GM23248 (cell line): ENCODE results near the gene CAPN9. TPM values are rescaled to one million over a fixed set of nuclear protein-coding genes. Genes with fewer than 3 reads are reported as not detected.

Experiments
- DNase-seq: peaks from one replicate; pipeline ENCODE4 v3.0.0-alpha.2; 2015
- H2AFZ ChIP-seq: fragments of 200-600 bp; sonication (generic); 2 replicates; pipeline ENCODE4 v1.6.1; 2016; ENCODE audit warnings: antibody characterized with exemption
- H3F3A ChIP-seq: fragments of 200-600 bp; sonication (generic); 2 replicates; pipeline ENCODE4 v1.6.1; 2016; ENCODE audit warnings: mild to moderate bottlenecking, antibody characterized with exemption, mixed run types; ENCODE audit not compliant: insufficient read depth
- H3K27ac ChIP-seq: fragments of 200-600 bp; sonication (generic); 2 replicates; pipeline ENCODE4 v1.5.1; 2016; ENCODE audit warnings: mild to moderate bottlenecking
- H3K27me3 ChIP-seq: fragments of 200-600 bp; sonication (generic); replicated peaks from 2 replicates; pipeline ENCODE4 v1.6.1; 2016; ENCODE audit warnings: mild to moderate bottlenecking; ENCODE audit not compliant: insufficient read depth
- H3K36me3 ChIP-seq: fragments of 200-600 bp; sonication (generic); 2 replicates; pipeline ENCODE4 v1.6.1; 2016; ENCODE audit warnings: low read depth, mild to moderate bottlenecking
- H3K4me1 ChIP-seq: fragments of 200-600 bp; sonication (generic); 2 replicates; pipeline ENCODE4 v1.6.1; 2016; ENCODE audit warnings: mild to moderate bottlenecking; ENCODE audit not compliant: insufficient read depth
- H3K4me2 ChIP-seq: fragments of 200-600 bp; sonication (generic); one replicate; pipeline ENCODE4 v1.6.1; 2016; ENCODE audit warnings: mild to moderate bottlenecking; ENCODE audit not compliant: unreplicated experiment
- H3K4me3 ChIP-seq: fragments of 200-600 bp; sonication (generic); 2 replicates; pipeline ENCODE4 v1.5.1; 2016; ENCODE audit warnings: mild to moderate bottlenecking
- H3K79me2 ChIP-seq: fragments of 200-600 bp; sonication (generic); 2 replicates; pipeline ENCODE4 v1.6.1; 2016; ENCODE audit warnings: mild to moderate bottlenecking; ENCODE audit not compliant: insufficient read depth
- H3K9ac ChIP-seq: fragments of 200-600 bp; sonication (generic); 2 replicates; pipeline ENCODE4 v1.6.1; 2016; ENCODE audit warnings: mild to moderate bottlenecking
- H3K9me2 ChIP-seq: fragments of 200-600 bp; sonication (generic); 2 replicates; pipeline ENCODE4 v1.6.1; 2016; ENCODE audit warnings: mixed run types, mild to moderate bottlenecking, moderate library complexity; ENCODE audit not compliant: insufficient read depth
- H3K9me3 ChIP-seq: fragments of 200-600 bp; sonication (generic); one replicate; pipeline ENCODE4 v1.6.1; 2017; ENCODE audit warnings: low read depth
- H4K20me1 ChIP-seq: fragments of 200-600 bp; sonication (generic); 2 replicates; pipeline ENCODE4 v1.6.0; 2016; ENCODE audit not compliant: insufficient read depth
- EZH2 ChIP-seq: fragments of 200-600 bp; sonication (generic); IDR thresholded peaks from 2 replicates; pipeline ENCODE4 v1.6.1; 2018; ENCODE audit warnings: antibody characterized with exemption, mild to moderate bottlenecking; ENCODE audit not compliant: insufficient read depth, poor library complexity, severe bottlenecking
- EZH2phosphoT487 ChIP-seq: fragments of 200-600 bp; sonication (generic); IDR thresholded peaks from 2 replicates; pipeline ENCODE4 v1.6.1; 2018; ENCODE audit warnings: antibody characterized with exemption, moderate library complexity, mild to moderate bottlenecking, low read depth; ENCODE audit not compliant: insufficient read depth
- whole genome bisulfite sequencing, 2 experiments: methylation state at CpG; one replicate each; pipeline ENCODE4 v1.1.6; 2015 to 2017; ENCODE audit warnings: low lambda C conversion rate in 2 of 2, low coverage in 1 of 2; ENCODE audit errors: missing lambda C conversion rate in 2 of 2; 5-methylcytosine and 5-hydroxymethylcytosine counted together
- in situ Hi-C: fragments of 300-500 bp; cut with MboI; formaldehyde crosslinking; loops from 2 replicates; pipeline ENCODE4 v1.15.0; 2020
- polyA plus RNA-seq: library from polyadenylated mRNA; unstranded; fragments of >200 nt; fragmentation: Nextera tagmentation; extraction: Ambion mirVana; gene quantifications from 2 replicates; pipeline ENCODE4 v1.2.1, GENCODE V29; 2016
- total RNA-seq: library from RNA; depleted of rRNA; stranded (reverse); fragments of >200 nt; shearing (Covaris generic); gene quantifications from 2 replicates; pipeline ENCODE4 v1.2.3, GENCODE V29; 2014

The CAPN9 gene
- total and polyA plus RNA-seq, 2 experiments from 2014 or later: not detected

- no peak for DNase-seq
- TF ChIP-seq EZH2phosphoT487 (no peak), EZH2 (no peak)
Measured at GRCh38 chr1:230771773-230772354, 24.7 kb downstream of the CAPN9 start.

GRCh38 chr1:230772457-230773395 is 25.5 kb downstream of the CAPN9 start:
- Histone ChIP-seq H3F3A (no peaks in the 10 kb centered on the region), H3K36me3 (no peaks in the 10 kb centered on the region), H3K4me3 (no peak overlapping the region), H4K20me1 (no peaks in the 10 kb centered on the region), H3K9me3 (no peaks in the 10 kb centered on the region), H3K27ac (0 out of 2 replicates have a peak overlapping the region, but pooled peaks have one; percentile 27), H2AFZ (peak overlapping the region; percentile 54; the same call in 1 of the 2 replicates), H3K27me3 (peaks cover 1% of the 10 kb centered on the region; the same call in 1 of the 2 replicates), H3K9me2 (no peaks in the 10 kb centered on the region), H3K9ac (no peak overlapping the region), H3K4me1 (peaks cover 17% of the 10 kb centered on the region), H3K4me2 (no peak overlapping the region), H3K79me2 (no peaks in the 10 kb centered on the region)
- TF ChIP-seq EZH2 (no peak), EZH2phosphoT487 (no peak)
- 40 to 42% methylated on average over 14 of the region's 14 CpGs for WGBS, 2 experiments
- in situ Hi-C loops: loop anchor here (10.0 kb wide), 1 partner anchor 138 kb away; no protein-coding TSS in a partner anchor
- peak; percentile 77 for DNase-seq

More at GRCh38 chr1:230771773-230772354, 24.7 kb downstream of the CAPN9 start:
- Histone ChIP-seq H3K9me2 (no peaks in the 10 kb centered on the region), H3K4me1 (peaks cover 17% of the 10 kb centered on the region), H3K4me2 (no peak overlapping the region), H3K4me3 (no peak overlapping the region), H4K20me1 (no peaks in the 10 kb centered on the region), H3K36me3 (no peaks in the 10 kb centered on the region), H3K27ac (no peak overlapping the region), H3K27me3 (no peaks in the 10 kb centered on the region; the same call in 1 of the 2 replicates), H3K79me2 (no peaks in the 10 kb centered on the region), H3K9ac (no peak overlapping the region), H3K9me3 (no peaks in the 10 kb centered on the region), H2AFZ (no peak overlapping the region), H3F3A (no peaks in the 10 kb centered on the region)
- in situ Hi-C loops: loop anchor here (10.0 kb wide), 1 partner anchor 137 kb away; no protein-coding TSS in a partner anchor
- WGBS, 2 experiments: 74 to 75% methylated on average over 13 of the region's 13 CpGs

GRCh38 chr1:230773396-230774033 is 26.3 kb downstream of the CAPN9 start:
- H4K20me1 ChIP-seq: no peaks in the 10 kb centered on the region
- no peak for TF ChIP-seq EZH2
- H3K9me3 ChIP-seq: no peaks in the 10 kb centered on the region
- H3K4me1 ChIP-seq: peaks cover 17% of the 10 kb centered on the region
- H3K27ac ChIP-seq: no peak overlapping the region
- H3K36me3 ChIP-seq: no peaks in the 10 kb centered on the region
- H3K9ac ChIP-seq: no peak overlapping the region
- H3K4me2 ChIP-seq: no peak overlapping the region
- peaks cover 6% of the 10 kb centered on the region; the same call in 1 of the 2 replicates for H3K27me3 ChIP-seq
- H3K79me2 ChIP-seq: no peaks in the 10 kb centered on the region
- H3K9me2 ChIP-seq: no peaks in the 10 kb centered on the region
- in situ Hi-C loops: loop anchor here (10.0 kb wide), 1 partner anchor 139 kb away; no protein-coding TSS in a partner anchor
- no peak for DNase-seq
- WGBS, 2 experiments: 51 to 54% methylated on average over 11 of the region's 11 CpGs
- no peak overlapping the region for H3K4me3 ChIP-seq
- H2AFZ ChIP-seq: peak overlapping the region; percentile 54; the same call in 1 of the 2 replicates
- no peaks in the 10 kb centered on the region for H3F3A ChIP-seq
